Fibroblast of lung (primary cell): Measurements from ENCODE around the gene MACC1. TPM values are rescaled to one million over a fixed set of nuclear protein-coding genes. Genes with fewer than 3 reads are reported as not detected.
A peak's percentile ranks its signal among the peaks of the same experiment; 100 is the strongest.

Experiments
- DNase-seq, 2 donors: peaks; one replicate each; pipeline versions ENCODE4 v3.0.0 to v3.0.0-alpha.2; 2010; ENCODE audit warnings: low read depth in 2 of 2
- H2AFZ ChIP-seq: 2 replicates; pipeline ENCODE4 v1.5.1; 2012; ENCODE audit warnings: low read length, control low read depth, inconsistent platforms
- H3K27ac ChIP-seq: 2 replicates; pipeline ENCODE4 v1.5.1; 2011; ENCODE audit warnings: low read length, control low read depth; ENCODE audit not compliant: insufficient read depth
- H3K27me3 ChIP-seq: 2 replicates; pipeline ENCODE4 v1.5.1; 2011; ENCODE audit warnings: mild to moderate bottlenecking, low read length; ENCODE audit not compliant: control insufficient read depth, insufficient read depth
- H3K36me3 ChIP-seq: 2 replicates; pipeline ENCODE4 v1.5.1; 2011; ENCODE audit warnings: low read length; ENCODE audit not compliant: control insufficient read depth, insufficient read depth
- H3K4me1 ChIP-seq: 2 replicates; pipeline ENCODE4 v1.5.1; 2011; ENCODE audit warnings: low read length; ENCODE audit not compliant: control insufficient read depth, insufficient read depth; ENCODE audit errors: extremely low read depth
- H3K4me2 ChIP-seq: 2 replicates; pipeline ENCODE4 v1.5.1; 2011; ENCODE audit warnings: low read length, control low read depth; ENCODE audit not compliant: insufficient read depth; ENCODE audit errors: extremely low read depth
- H3K4me3 ChIP-seq, 4 experiments: fragments of 200-600 bp in 1 of 4; sonication (generic) in 1 of 4; replicated peaks in 1 of 4; 2 replicates each; pipeline ENCODE4 v1.5.1; 2011 to 2016; ENCODE audit warnings: low read length in 4 of 4, low read depth in 3 of 4, mild to moderate bottlenecking in 3 of 4, control low read depth in 2 of 4, inconsistent platforms in 1 of 4, mixed read lengths in 1 of 4; ENCODE audit not compliant: insufficient read depth in 1 of 4; ENCODE audit errors: control extremely low read depth in 1 of 4
- H3K79me2 ChIP-seq: 2 replicates; pipeline ENCODE4 v1.5.1; 2012; ENCODE audit warnings: mild to moderate bottlenecking, low read length, inconsistent platforms; ENCODE audit not compliant: control insufficient read depth, insufficient read depth
- H3K9ac ChIP-seq: 2 replicates; pipeline ENCODE4 v1.5.1; 2011; ENCODE audit warnings: mild to moderate bottlenecking, low read length, control low read depth; ENCODE audit not compliant: insufficient read depth
- H3K9me3 ChIP-seq: 2 replicates; pipeline ENCODE4 v1.5.1; 2012; ENCODE audit warnings: low read depth, low read length; ENCODE audit not compliant: control insufficient read depth, insufficient read depth
- H4K20me1 ChIP-seq: 2 replicates; pipeline ENCODE4 v1.5.1; 2011; ENCODE audit warnings: low read length; ENCODE audit not compliant: control insufficient read depth, insufficient read depth; ENCODE audit errors: extremely low read depth
- EZH2 ChIP-seq: IDR thresholded peaks from 2 replicates; pipeline ENCODE4 v1.5.1; 2012; ENCODE audit warnings: low read length, control low read depth, mild to moderate bottlenecking; ENCODE audit errors: missing control alignments
- polyA plus RNA-seq, 2 donors: library from polyadenylated mRNA; depleted of rRNA in 1 of 2; stranded (reverse) in 1 of 2; unstranded in 1 of 2; fragments of >200 nt; gene quantifications; 2 replicates each; pipeline ENCODE4 v1.2.1, GENCODE V29; 2011 to 2012; ENCODE audit warnings: missing spikeins in 1 of 2
- total RNA-seq: library from RNA; depleted of rRNA; stranded (reverse); fragments of >200 nt; gene quantifications from 2 replicates; pipeline ENCODE4 v1.2.1, GENCODE V29; 2014
- TF ChIP-seq, protein P1 (sequence below), 2 donors: IDR thresholded peaks in 1 of 2; conservative IDR thresholded peaks in 1 of 2; 1 replicate in 1 of 2; 2 replicates in 1 of 2; pipeline ENCODE4 v1.5.1; 2011 to 2012; ENCODE audit warnings: low read length in 2 of 2, control low read depth in 1 of 2, inconsistent platforms in 1 of 2, low read depth in 1 of 2, mild to moderate bottlenecking in 1 of 2

MACC1 gene
- total and polyA plus RNA-seq, 2 donors (not counting 1 experiment from before 2014, with no cell fraction given) = under 0.01 to 0.33 TPM

DNA sequence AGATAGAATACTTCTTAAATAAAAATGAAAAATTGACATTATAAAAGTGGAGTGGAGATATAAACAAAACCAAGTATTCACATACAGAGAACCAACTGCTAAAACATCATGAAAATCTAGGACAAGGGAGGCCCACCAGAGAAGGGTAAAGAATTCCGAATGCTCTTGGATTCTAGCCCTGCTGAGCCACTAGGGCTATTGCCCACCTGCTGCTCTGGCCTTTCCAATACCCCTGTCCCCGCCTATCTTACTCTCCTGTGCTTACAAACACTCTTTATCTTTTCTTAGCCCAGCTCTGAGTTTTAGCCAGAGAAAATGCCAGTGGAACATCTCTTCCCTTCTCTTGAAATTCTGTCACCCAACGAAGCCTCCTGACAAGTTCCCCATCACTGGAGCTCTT is 100.3 kb downstream of the MACC1 start:
- no peak overlapping the region for H3K27ac ChIP-seq
- no peaks in the 10 kb centered on the region for H3K4me1 ChIP-seq
- no peak for DNase-seq
- H3K27me3 ChIP-seq = no peaks in the 10 kb centered on the region
- H3K9me3 ChIP-seq = no peaks in the 10 kb centered on the region
- H3K4me2 ChIP-seq = no peak overlapping the region
- TF ChIP-seq EZH2 = no peak
- TF ChIP-seq, protein P1, sequence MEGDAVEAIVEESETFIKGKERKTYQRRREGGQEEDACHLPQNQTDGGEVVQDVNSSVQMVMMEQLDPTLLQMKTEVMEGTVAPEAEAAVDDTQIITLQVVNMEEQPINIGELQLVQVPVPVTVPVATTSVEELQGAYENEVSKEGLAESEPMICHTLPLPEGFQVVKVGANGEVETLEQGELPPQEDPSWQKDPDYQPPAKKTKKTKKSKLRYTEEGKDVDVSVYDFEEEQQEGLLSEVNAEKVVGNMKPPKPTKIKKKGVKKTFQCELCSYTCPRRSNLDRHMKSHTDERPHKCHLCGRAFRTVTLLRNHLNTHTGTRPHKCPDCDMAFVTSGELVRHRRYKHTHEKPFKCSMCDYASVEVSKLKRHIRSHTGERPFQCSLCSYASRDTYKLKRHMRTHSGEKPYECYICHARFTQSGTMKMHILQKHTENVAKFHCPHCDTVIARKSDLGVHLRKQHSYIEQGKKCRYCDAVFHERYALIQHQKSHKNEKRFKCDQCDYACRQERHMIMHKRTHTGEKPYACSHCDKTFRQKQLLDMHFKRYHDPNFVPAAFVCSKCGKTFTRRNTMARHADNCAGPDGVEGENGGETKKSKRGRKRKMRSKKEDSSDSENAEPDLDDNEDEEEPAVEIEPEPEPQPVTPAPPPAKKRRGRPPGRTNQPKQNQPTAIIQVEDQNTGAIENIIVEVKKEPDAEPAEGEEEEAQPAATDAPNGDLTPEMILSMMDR (conservative IDR thresholded peaks at IDR 0.05 in 1 of 2, IDR thresholded peaks at IDR 0.05 in 1 of 2; ENCODE audit: low read depth in 1 of 2, low read length in 2 of 2) = no peak
- no peaks in the 10 kb centered on the region for H4K20me1 ChIP-seq
- no peak overlapping the region for H3K4me3 ChIP-seq
- no peaks in the 10 kb centered on the region for H3K36me3 ChIP-seq
- H3K79me2 ChIP-seq = no peaks in the 10 kb centered on the region
- no peak overlapping the region for H2AFZ ChIP-seq
- H3K9ac ChIP-seq = no peak overlapping the region

DNA sequence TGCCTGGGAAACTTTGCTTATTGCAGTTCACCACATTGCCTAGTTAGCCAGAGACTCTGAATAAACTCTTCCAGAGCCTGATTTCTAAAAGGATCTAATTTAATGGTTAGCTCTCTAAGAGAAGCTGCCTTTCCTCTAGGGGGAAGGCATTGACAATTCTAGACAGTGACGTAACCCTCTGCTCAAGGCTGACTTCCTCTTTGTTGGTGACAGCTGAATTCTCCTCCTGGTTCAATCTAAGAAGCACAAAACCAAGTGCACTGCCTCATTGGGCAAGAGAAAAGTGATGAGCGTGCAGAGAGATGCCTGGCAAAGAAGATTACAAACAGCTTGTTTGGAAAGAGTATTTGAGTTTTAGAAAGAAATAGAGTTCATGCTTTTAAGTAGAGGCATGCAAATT is 102.7 kb downstream of the MACC1 start:
- Histone ChIP-seq H4K20me1 (no peaks in the 10 kb centered on the region), H3K79me2 (no peaks in the 10 kb centered on the region), H3K4me3 (no peak overlapping the region), H3K4me1 (no peaks in the 10 kb centered on the region), H3K9ac (no peak overlapping the region), H2AFZ (no peak overlapping the region), H3K9me3 (no peaks in the 10 kb centered on the region), H3K36me3 (no peaks in the 10 kb centered on the region), H3K27me3 (no peaks in the 10 kb centered on the region), H3K27ac (no peak overlapping the region), H3K4me2 (no peak overlapping the region)
- no peak for TF ChIP-seq EZH2
- TF ChIP-seq, protein P1 (conservative IDR thresholded peaks at IDR 0.05 in 1 of 2, IDR thresholded peaks at IDR 0.05 in 1 of 2; ENCODE audit: low read depth in 1 of 2, low read length in 2 of 2) = no peak
- DNase-seq = peak; percentile 2 to 10

DNA sequence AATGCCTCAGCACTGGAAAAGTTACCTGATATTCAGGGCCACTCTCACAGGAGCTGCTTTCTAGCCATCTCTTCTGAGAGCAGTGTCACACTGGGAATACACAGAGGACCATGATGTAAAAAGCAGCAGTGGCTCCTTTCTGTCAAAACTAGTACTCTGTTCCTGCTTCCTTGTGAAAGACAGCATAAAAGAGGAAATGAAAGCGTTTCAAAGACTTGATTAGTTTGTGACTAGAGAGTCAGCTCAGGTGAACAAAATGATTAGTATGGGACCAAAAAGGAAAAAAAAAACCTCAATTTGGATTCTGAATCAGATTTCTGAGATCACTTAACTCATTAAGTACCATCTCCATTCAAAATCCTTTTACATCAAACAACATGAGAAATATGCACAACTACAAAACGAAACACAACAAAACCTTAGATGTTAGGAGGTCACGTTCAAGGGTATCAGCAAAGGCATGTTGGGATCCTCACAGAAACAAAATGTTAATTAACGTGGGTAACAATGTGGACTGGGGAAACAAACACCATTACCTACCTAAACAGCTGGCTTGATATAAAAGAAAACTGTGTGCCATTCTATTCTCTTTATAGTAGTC is 103.7 kb downstream of the MACC1 start:
- DNase-seq = no peak
- TF ChIP-seq, protein P1 (conservative IDR thresholded peaks at IDR 0.05 in 1 of 2, IDR thresholded peaks at IDR 0.05 in 1 of 2; ENCODE audit: low read depth in 1 of 2, low read length in 2 of 2) = no peak
- no peak for TF ChIP-seq EZH2
- Histone ChIP-seq H2AFZ (no peak overlapping the region), H3K27me3 (no peaks in the 10 kb centered on the region), H3K4me2 (no peak overlapping the region), H3K4me3 (no peak overlapping the region), H3K4me1 (no peaks in the 10 kb centered on the region), H3K9ac (no peak overlapping the region), H3K27ac (no peak overlapping the region), H4K20me1 (no peaks in the 10 kb centered on the region), H3K36me3 (no peaks in the 10 kb centered on the region), H3K9me3 (no peaks in the 10 kb centered on the region), H3K79me2 (no peaks in the 10 kb centered on the region)
